OCI-LY7 (cell line): ENCODE results near the gene RPH3AL. TPM values are rescaled to one million over a fixed set of nuclear protein-coding genes. Genes with fewer than 3 reads are reported as not detected.
"Not testable (repeated sequence)": the region's sequence is repeated elsewhere in the genome, so short reads cannot be mapped to it uniquely, and the experiment has no call there.

Source experiments
- BruUV-seq: library from RNA; stranded (reverse); fragments of 400-500 nt; replicated peaks from 2 replicates; lab custom pipeline; 2021; lab: Mats Ljungman, UMichigan
- CTCF ChIA-PET: fragments of 300-600 bp; sonication (Branson Sonifier 250); formaldehyde crosslinking; loops from one replicate; lab custom pipeline; 2022; ENCODE audit warnings: antibody characterized with exemption; ENCODE audit not compliant: unreplicated experiment; lab: Charles Lee
- POLR2A ChIA-PET: fragments of 300-600 bp; sonication (Branson Sonifier 250); formaldehyde crosslinking; loops from one replicate; lab custom pipeline; 2022; ENCODE audit warnings: antibody characterized with exemption; lab: Charles Lee
- DNase-seq: peaks from one replicate; pipeline ENCODE4 v3.0.0-alpha.2; 2015; ENCODE audit warnings: low spot score
- H2AFZ ChIP-seq: fragments of 200-600 bp; sonication (generic), shearing (Covaris generic); 2 replicates; pipeline ENCODE4 v1.6.1; 2014; ENCODE audit warnings: mild to moderate bottlenecking, antibody characterized with exemption, low read length, moderate library complexity
- H3K27ac ChIP-seq: fragments of 200-600 bp; sonication (generic); 2 replicates; pipeline ENCODE4 v1.5.1; 2014; ENCODE audit warnings: mixed run types, low read depth, mild to moderate bottlenecking, moderate library complexity, low read length, inconsistent platforms; ENCODE audit not compliant: poor library complexity, severe bottlenecking
- H3K36me3 ChIP-seq: fragments of 200-600 bp; sonication (generic); 2 replicates; pipeline ENCODE4 v1.6.1; 2014; ENCODE audit warnings: mild to moderate bottlenecking, antibody characterized with exemption, low read length, moderate library complexity, mixed read lengths; ENCODE audit not compliant: insufficient read depth
- H3K4me1 ChIP-seq: fragments of 200-600 bp; sonication (generic); 2 replicates; pipeline ENCODE4 v1.5.1; 2014; ENCODE audit warnings: mild to moderate bottlenecking, low read length; ENCODE audit not compliant: insufficient read depth, poor library complexity, severe bottlenecking
- H3K4me2 ChIP-seq: fragments of 200-600 bp; sonication (generic); 2 replicates; pipeline ENCODE4 v1.6.1; 2014; ENCODE audit warnings: mild to moderate bottlenecking, low read length
- H3K4me3 ChIP-seq: fragments of 200-600 bp; sonication (generic); 2 replicates; pipeline ENCODE4 v1.5.1; 2014; ENCODE audit warnings: mild to moderate bottlenecking, low read depth, low read length; ENCODE audit not compliant: poor library complexity, severe bottlenecking
- H3K79me2 ChIP-seq: fragments of 200-600 bp; sonication (generic); 2 replicates; pipeline ENCODE4 v1.6.1; 2016; ENCODE audit warnings: low read depth, mild to moderate bottlenecking, low read length, moderate library complexity, mixed read lengths; ENCODE audit not compliant: insufficient read depth
- H3K9me2 ChIP-seq: fragments of 200-600 bp; sonication (generic); 2 replicates; pipeline ENCODE4 v1.6.1; 2016; ENCODE audit warnings: mild to moderate bottlenecking, low read length, mixed read lengths; ENCODE audit not compliant: insufficient read depth
- H3K9me3 ChIP-seq: fragments of 200-600 bp; sonication (generic); 2 replicates; pipeline ENCODE4 v1.6.1; 2014; ENCODE audit warnings: mild to moderate bottlenecking, mixed run types, low read length, mixed read lengths
- H4K20me1 ChIP-seq: fragments of 200-600 bp; sonication (generic); 2 replicates; pipeline ENCODE4 v1.6.1; 2014; ENCODE audit warnings: mild to moderate bottlenecking, antibody characterized with exemption, low read length, moderate library complexity, mixed read lengths; ENCODE audit not compliant: insufficient read depth
- EZH2phosphoT487 ChIP-seq: fragments of 200-600 bp; sonication (generic); IDR thresholded peaks from 2 replicates; pipeline ENCODE4 v1.6.1; 2018; ENCODE audit warnings: low read depth, borderline replicate concordance, mild to moderate bottlenecking, mixed run types, antibody characterized with exemption, low read length, moderate library complexity, mixed read lengths
- intact Hi-C: fragments of 100-400 bp; cut with micrococcal nuclease; formaldehyde crosslinking; loops from one replicate; pipeline ENCODE4 v1.10.0; 2022; ENCODE audit not compliant: unreplicated experiment
- total RNA-seq, 2 experiments: library from RNA; depleted of rRNA in 1 of 2; stranded (reverse); fragments of >200 nt in 1 of 2; shearing (Covaris generic) in 1 of 2; gene quantifications; 2 replicates each; pipeline ENCODE4 v1.2.3, GENCODE V29; 2014 to 2022
- TF ChIP-seq, protein P1 (sequence below): fragments of 200-600 bp; sonication (generic); conservative IDR thresholded peaks from 2 replicates; pipeline ENCODE4 v1.5.1; 2014; ENCODE audit warnings: mild to moderate bottlenecking, antibody characterized with exemption, low read length, moderate library complexity, mixed read lengths

Gene RPH3AL
- total RNA-seq, 2 experiments from 2014 or later, result 1.0 to 2.2 TPM

DNA sequence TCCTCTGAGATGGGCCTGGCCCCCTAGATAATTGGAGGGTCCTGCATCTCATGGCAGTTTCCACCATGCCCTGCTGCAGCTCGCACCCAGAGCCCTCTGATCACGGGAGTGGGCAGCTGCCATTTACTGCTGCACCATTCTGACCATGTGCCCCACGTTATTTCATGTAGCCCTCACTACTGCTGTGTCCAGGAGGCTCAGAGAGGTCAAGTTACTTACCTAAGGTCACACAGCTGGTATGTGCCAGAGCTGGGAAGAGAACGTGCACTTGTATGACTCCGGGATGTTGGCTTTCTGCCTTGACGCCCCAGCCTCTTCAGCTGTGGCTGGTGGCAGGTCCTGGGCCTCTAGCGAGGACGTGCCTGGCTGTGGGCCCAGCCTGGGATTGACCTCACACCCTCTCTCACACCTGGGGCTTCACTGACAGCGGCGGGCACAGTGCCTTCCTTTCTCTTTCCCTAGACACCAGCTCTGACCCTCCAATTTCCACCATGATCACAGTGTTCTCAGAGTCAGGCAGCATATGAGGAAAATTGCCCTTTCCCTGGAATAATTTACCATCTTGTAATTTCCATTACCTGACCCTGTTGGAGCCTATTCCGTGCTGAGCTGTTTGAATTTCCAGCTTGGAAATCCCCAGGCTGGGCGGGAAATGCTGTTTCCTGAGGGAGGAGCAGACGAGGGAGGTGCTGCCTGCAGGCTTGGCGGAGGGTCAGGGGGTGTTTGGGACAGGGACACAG is 152.6 kb downstream of the RPH3AL start:
- H3K9me3 ChIP-seq, result no peaks in the 10 kb centered on the region
- ChIA-PET CTCF (no interaction called here), POLR2A (no interaction called here)
- TF ChIP-seq EZH2phosphoT487, result no peak
- TF ChIP-seq, protein P1, sequence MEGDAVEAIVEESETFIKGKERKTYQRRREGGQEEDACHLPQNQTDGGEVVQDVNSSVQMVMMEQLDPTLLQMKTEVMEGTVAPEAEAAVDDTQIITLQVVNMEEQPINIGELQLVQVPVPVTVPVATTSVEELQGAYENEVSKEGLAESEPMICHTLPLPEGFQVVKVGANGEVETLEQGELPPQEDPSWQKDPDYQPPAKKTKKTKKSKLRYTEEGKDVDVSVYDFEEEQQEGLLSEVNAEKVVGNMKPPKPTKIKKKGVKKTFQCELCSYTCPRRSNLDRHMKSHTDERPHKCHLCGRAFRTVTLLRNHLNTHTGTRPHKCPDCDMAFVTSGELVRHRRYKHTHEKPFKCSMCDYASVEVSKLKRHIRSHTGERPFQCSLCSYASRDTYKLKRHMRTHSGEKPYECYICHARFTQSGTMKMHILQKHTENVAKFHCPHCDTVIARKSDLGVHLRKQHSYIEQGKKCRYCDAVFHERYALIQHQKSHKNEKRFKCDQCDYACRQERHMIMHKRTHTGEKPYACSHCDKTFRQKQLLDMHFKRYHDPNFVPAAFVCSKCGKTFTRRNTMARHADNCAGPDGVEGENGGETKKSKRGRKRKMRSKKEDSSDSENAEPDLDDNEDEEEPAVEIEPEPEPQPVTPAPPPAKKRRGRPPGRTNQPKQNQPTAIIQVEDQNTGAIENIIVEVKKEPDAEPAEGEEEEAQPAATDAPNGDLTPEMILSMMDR, result no peak
- no peaks in the 10 kb centered on the region for H3K36me3 ChIP-seq
- H4K20me1 ChIP-seq, result no peaks in the 10 kb centered on the region
- no peak overlapping the region for H2AFZ ChIP-seq
- no peaks in the 10 kb centered on the region for H3K9me2 ChIP-seq
- no TSS peak for BruUV-seq
- no peak for DNase-seq
- intact Hi-C loops, result no loop called here
- H3K4me2 ChIP-seq, result no peak overlapping the region
- no peak overlapping the region for H3K4me3 ChIP-seq
- H3K79me2 ChIP-seq, result no peaks in the 10 kb centered on the region
- H3K27ac ChIP-seq, result no peak overlapping the region
- H3K4me1 ChIP-seq, result peaks cover 8% of the 10 kb centered on the region

DNA sequence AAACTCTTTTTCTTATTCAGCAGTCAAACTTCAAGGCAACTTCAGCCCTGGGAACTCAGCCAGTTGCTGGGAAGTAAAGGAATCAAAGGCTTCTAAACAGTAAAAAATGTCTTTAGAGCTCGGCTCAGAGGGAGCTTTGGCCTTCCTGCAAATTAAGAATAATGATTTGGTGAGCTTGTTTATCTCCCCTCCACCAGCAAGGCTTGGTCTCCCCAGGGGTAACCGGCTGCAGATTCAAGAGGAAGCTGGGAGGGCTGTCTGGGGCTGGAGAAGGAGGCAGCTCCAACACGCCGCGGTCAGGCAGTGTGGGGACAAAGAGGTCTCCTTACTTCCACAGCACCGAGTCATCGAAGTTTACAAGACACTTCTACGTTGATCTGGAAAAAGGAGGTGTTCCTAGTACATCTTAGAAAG is 153.4 kb downstream of the RPH3AL start:
- BruUV-seq, result no TSS peak
- H2AFZ ChIP-seq, result no peak overlapping the region
- intact Hi-C loops, result no loop called here

DNA sequence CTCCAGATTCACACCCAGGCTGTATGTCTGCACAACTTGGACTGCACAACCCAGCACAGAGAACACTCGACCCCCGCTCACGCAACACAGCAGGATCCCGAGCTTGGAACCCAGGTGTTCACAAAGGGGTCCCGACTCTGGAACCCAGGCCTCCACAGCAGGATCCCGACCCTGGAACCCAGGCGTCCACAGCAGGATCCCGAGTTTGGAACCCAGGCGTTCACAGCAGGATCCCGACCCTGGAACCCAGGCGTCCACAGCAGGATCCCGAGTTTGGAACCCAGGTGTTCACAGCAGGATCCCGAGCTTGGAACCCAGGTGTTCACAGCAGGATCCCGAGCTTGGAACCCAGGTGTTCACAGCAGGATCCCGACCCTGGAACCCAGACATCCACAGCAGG is 154.4 kb downstream of the RPH3AL start:
- H3K79me2 ChIP-seq, H3K4me2 ChIP-seq, H3K36me3 ChIP-seq, CTCF ChIA-PET, BruUV-seq, intact Hi-C loops, DNase-seq, H3K27ac ChIP-seq, H3K4me3 ChIP-seq, H4K20me1 ChIP-seq, H3K9me3 ChIP-seq, H3K4me1 ChIP-seq, H2AFZ ChIP-seq, H3K9me2 ChIP-seq: not testable (repeated sequence)
- POLR2A ChIA-PET, result interaction anchor here (0.5 kb wide), 1 partner anchor 123 kb away, joined by 3 read pairs; no protein-coding TSS in a partner anchor

More for the DNA sequence above, 153.4 kb downstream of the RPH3AL start:
- Histone ChIP-seq H3K9me3 (no peaks in the 10 kb centered on the region), H3K4me1 (peaks cover 9% of the 10 kb centered on the region), H3K9me2 (no peaks in the 10 kb centered on the region), H3K4me3 (no peak overlapping the region), H4K20me1 (no peaks in the 10 kb centered on the region), H3K79me2 (no peaks in the 10 kb centered on the region), H3K4me2 (no peak overlapping the region), H3K27ac (no peak overlapping the region), H3K36me3 (no peaks in the 10 kb centered on the region)
- ChIA-PET POLR2A (no interaction called here), CTCF (no interaction called here)
- DNase-seq, result no peak
- no peak for TF ChIP-seq EZH2phosphoT487
- TF ChIP-seq, protein P1, result no peak
